Peyer's patch (tissue), 4 donors: ENCODE data around the gene PRKACB.

Experiments
- CTCF ChIP-seq, 6 experiments: fragments of 450-650 bp in 4 of 6; fragments of 200-600 bp in 2 of 6; sonication (generic) in 1 of 6; IDR thresholded peaks; one replicate each; pipeline ENCODE4 v1.5.1; 2017 to 2019; ENCODE audit warnings: antibody characterized with exemption in 6 of 6, mild to moderate bottlenecking in 3 of 6, moderate library complexity in 1 of 6
- POLR2A ChIP-seq, 2 donors: fragments of 450-650 bp; IDR thresholded peaks; one replicate each; pipeline ENCODE4 v1.5.1; 2017; ENCODE audit warnings: antibody characterized with exemption in 2 of 2, mild to moderate bottlenecking in 2 of 2, moderate library complexity in 2 of 2

- TF ChIP-seq CTCF (IDR thresholded peaks at IDR 0.05) (peak in 2 of 6 experiments; percentile 4 to 11), POLR2A (IDR thresholded peaks at IDR 0.05) (no peak)
Measured at GRCh38 chr1:84267476-84267875, 123.4 kb downstream of the PRKACB start.
